Endothelial cell of umbilical vein (primary cell): ENCODE measurements around the gene SLAMF1. TPM values are rescaled to one million over a fixed set of nuclear protein-coding genes. Genes with fewer than 3 reads are reported as not detected.

Experiments used
- BruUV-seq: library from RNA; stranded (reverse); fragments of 400-500 nt; replicated peaks from 2 replicates; lab custom pipeline; 2021; lab: Mats Ljungman, UMichigan
- CTCF ChIA-PET: fragments of 300-600, 350-600 bp; sonication (Branson Sonifier 250); formaldehyde crosslinking; loops from one replicate; lab custom pipeline; 2021; ENCODE audit warnings: antibody characterized with exemption, inconsistent platforms; lab: Charles Lee
- POLR2A ChIA-PET: fragments of 300-600, 350-600 bp; sonication (Branson Sonifier 250); formaldehyde crosslinking; loops from one replicate; lab custom pipeline; 2021; ENCODE audit warnings: antibody characterized with exemption, inconsistent platforms; lab: Charles Lee
- DNase-seq: peaks from one replicate; pipeline ENCODE4 v3.0.0-alpha.2; 2011; ENCODE audit warnings: low read depth, low spot score
- FAIRE-seq: peaks from 2 replicates; lab custom pipeline; 2011; peaks lifted over from hg19 to GRCh38; lab: Jason Lieb, UNC
- H2AFZ ChIP-seq: 2 replicates; pipeline ENCODE4 v1.6.0; 2012; ENCODE audit warnings: low read depth, low read length, control low read depth, inconsistent platforms
- H3K27ac ChIP-seq: 2 replicates; pipeline ENCODE4 v1.5.1; 2011; ENCODE audit warnings: low read depth, mild to moderate bottlenecking, control low read depth, low read length, moderate library complexity; ENCODE audit not compliant: insufficient read depth
- H3K27me3 ChIP-seq, 2 experiments: 2 replicates each; pipeline versions ENCODE4 v1.6.0 to v1.6.1; 2011; ENCODE audit warnings: low read length in 2 of 2, mixed read lengths in 1 of 2; ENCODE audit not compliant: control insufficient read depth in 2 of 2, insufficient read depth in 2 of 2
- H3K36me3 ChIP-seq, 2 experiments: 2 replicates in 1 of 2; 3 replicates in 1 of 2; pipeline ENCODE4 v1.5.1; 2011; ENCODE audit warnings: low read length in 2 of 2, mild to moderate bottlenecking in 1 of 2, moderate library complexity in 1 of 2; ENCODE audit not compliant: control insufficient read depth in 2 of 2, insufficient read depth in 2 of 2; ENCODE audit errors: extremely low read depth in 1 of 2
- H3K4me1 ChIP-seq: 3 replicates; pipeline ENCODE4 v1.5.1; 2011; ENCODE audit warnings: mild to moderate bottlenecking, low read length; ENCODE audit not compliant: control insufficient read depth, insufficient read depth; ENCODE audit errors: extremely low read depth
- H3K4me2 ChIP-seq: 2 replicates; pipeline ENCODE4 v1.6.1; 2011; ENCODE audit warnings: low read length, control low read depth, mixed read lengths; ENCODE audit not compliant: insufficient read depth
- H3K4me3 ChIP-seq, 3 experiments: fragments of 200-600 bp in 1 of 3; sonication (generic), shearing (Covaris generic) in 1 of 3; replicated peaks in 1 of 3; 2 replicates each; pipeline ENCODE4 v1.5.1; 2011 to 2016; ENCODE audit warnings: control low read depth in 3 of 3, low read length in 3 of 3, mild to moderate bottlenecking in 2 of 3, inconsistent platforms in 1 of 3, low read depth in 1 of 3, moderate library complexity in 1 of 3; ENCODE audit not compliant: insufficient read depth in 1 of 3
- H3K79me2 ChIP-seq: 2 replicates; pipeline ENCODE4 v1.6.0; 2012; ENCODE audit warnings: low read length, inconsistent platforms; ENCODE audit not compliant: control insufficient read depth, insufficient read depth
- H3K9ac ChIP-seq: replicated peaks from 2 replicates; pipeline ENCODE3; 2011; ENCODE audit warnings: low read length, control low read depth; ENCODE audit not compliant: insufficient read depth; ENCODE audit errors: extremely low read depth
- H3K9me1 ChIP-seq: replicated peaks from 3 replicates; pipeline ENCODE4 v1.6.0; 2011; ENCODE audit warnings: mild to moderate bottlenecking, low read length; ENCODE audit not compliant: control insufficient read depth, insufficient read depth; ENCODE audit errors: extremely low read depth
- H3K9me3 ChIP-seq: replicated peaks from 2 replicates; pipeline ENCODE4 v1.5.1; 2012; ENCODE audit warnings: low read length, inconsistent platforms; ENCODE audit not compliant: control insufficient read depth, insufficient read depth
- H4K20me1 ChIP-seq: replicated peaks from 2 replicates; pipeline ENCODE3; 2011; ENCODE audit warnings: mild to moderate bottlenecking, low read length; ENCODE audit not compliant: control insufficient read depth, insufficient read depth; ENCODE audit errors: extremely low read depth
- EZH2 ChIP-seq: IDR thresholded peaks from 2 replicates; pipeline ENCODE4 v1.6.1; 2012; ENCODE audit warnings: borderline replicate concordance, low read depth, mild to moderate bottlenecking, moderate library complexity, low read length, inconsistent platforms; ENCODE audit not compliant: severe bottlenecking
- FOS ChIP-seq: IDR thresholded peaks from 2 replicates; pipeline ENCODE4 v1.6.1; 2011; ENCODE audit warnings: mild to moderate bottlenecking, low read length, moderate library complexity, borderline replicate concordance; ENCODE audit not compliant: insufficient read depth
- GATA2 ChIP-seq: IDR thresholded peaks from 2 replicates; pipeline ENCODE4 v1.7.0; 2011; ENCODE audit warnings: low read depth, mild to moderate bottlenecking, moderate library complexity, mixed read lengths, low read length; ENCODE audit not compliant: insufficient read length, insufficient read depth
- JUN ChIP-seq: IDR thresholded peaks from 2 replicates; pipeline ENCODE4 v1.6.1; 2011; ENCODE audit warnings: borderline replicate concordance, low read depth; ENCODE audit not compliant: insufficient read length, insufficient read depth
- MYC ChIP-seq: IDR thresholded peaks from one replicate; pipeline ENCODE4 v1.6.1; 2011; ENCODE audit warnings: mild to moderate bottlenecking, low read depth, low read length
- POLR2A ChIP-seq: IDR thresholded peaks from 2 replicates; pipeline ENCODE4 v1.6.1; 2012; ENCODE audit warnings: low read depth, mild to moderate bottlenecking, control low read depth, low read length
- POLR2AphosphoS5 ChIP-seq: IDR thresholded peaks from 2 replicates; pipeline ENCODE4 v1.6.1; 2012; ENCODE audit warnings: low read depth, mild to moderate bottlenecking, control low read depth, low read length, moderate library complexity; ENCODE audit not compliant: insufficient read depth
- dilution Hi-C: fragments of 300-500 bp; cut with MboI; formaldehyde crosslinking; loops from one replicate; pipeline ENCODE4 v1.15.0; 2019; ENCODE audit warnings: low sequenced_read_pairs; ENCODE audit not compliant: extremely low pct_ligation_motif_present
- intact Hi-C: fragments of 100-400 bp; cut with micrococcal nuclease; formaldehyde crosslinking; loops from one replicate; pipeline ENCODE4 v1.10.0; 2022
- polyA plus RNA-seq, 4 experiments: library from polyadenylated mRNA; depleted of rRNA in 3 of 4; stranded (reverse) in 3 of 4; unstranded in 1 of 4; fragments of >200 nt; gene quantifications; 2 replicates each; pipeline versions ENCODE4 v1.2.1 to v1.2.3, GENCODE V29; 2011 to 2012; ENCODE audit warnings: missing spikeins in 1 of 4
- total RNA-seq: library from RNA; stranded (reverse); gene quantifications from 2 replicates; pipeline ENCODE4 v1.2.3, GENCODE V29; 2021
- TF ChIP-seq, protein P1 (sequence below), 2 donors: IDR thresholded peaks; 1 replicate in 1 of 2; 2 replicates in 1 of 2; pipeline ENCODE4 v1.5.1; 2011; ENCODE audit warnings: low read length in 2 of 2, mild to moderate bottlenecking in 2 of 2, moderate library complexity in 2 of 2, control low read depth in 1 of 2, inconsistent platforms in 1 of 2, low read depth in 1 of 2; ENCODE audit not compliant: insufficient read depth in 1 of 2; ENCODE audit errors: extremely low read depth in 1 of 2
- TF ChIP-seq, protein P2 (sequence below): IDR thresholded peaks from 2 replicates; pipeline ENCODE4 v1.6.1; 2011; ENCODE audit not compliant: insufficient read depth, insufficient read length

Gene SLAMF1
- total and polyA plus RNA-seq, 2 donors (not counting 3 experiments of a cell fraction or from before 2014, with no cell fraction given): not detected

DNA sequence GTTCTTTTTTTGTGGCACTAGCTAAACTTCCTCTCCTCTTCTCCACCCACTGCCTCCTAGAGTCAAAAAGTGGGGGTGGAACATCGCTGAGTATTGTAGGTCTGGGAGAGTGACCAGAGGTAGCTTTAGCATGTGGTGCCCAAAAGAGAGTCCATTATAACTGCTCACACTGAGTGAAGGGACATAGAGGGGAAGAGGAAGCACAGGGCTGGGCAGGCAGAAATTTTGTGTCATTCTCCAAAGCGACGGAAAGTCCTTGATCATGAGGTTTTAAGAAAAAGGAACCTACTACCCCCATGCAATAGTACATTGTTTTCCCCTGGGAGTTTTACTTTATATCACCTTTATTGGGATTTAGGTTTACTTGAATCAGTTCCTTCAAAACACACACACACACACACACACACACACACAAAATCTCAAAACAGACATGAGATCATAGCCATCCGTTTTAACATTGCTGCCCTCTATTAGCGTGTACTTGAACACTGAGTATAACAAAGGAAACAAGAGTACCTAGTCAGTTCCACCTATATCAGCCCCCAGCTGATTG lies 71.7 kb downstream of the SLAMF1 start:
- Histone ChIP-seq H3K4me1 (no peaks in the 10 kb centered on the region), H3K4me3 (no peak overlapping the region), H3K79me2 (no peaks in the 10 kb centered on the region), H4K20me1 (no peaks in the 10 kb centered on the region), H3K27me3 (peaks cover 0 to 3% of the 10 kb centered on the region in 2 experiments), H3K9me1 (no peaks in the 10 kb centered on the region), H2AFZ (no peak overlapping the region), H3K4me2 (no peak overlapping the region), H3K27ac (no peak overlapping the region), H3K36me3 (no peaks in the 10 kb centered on the region), H3K9ac (no peak overlapping the region), H3K9me3 (no peaks in the 10 kb centered on the region)
- DNase-seq (no peak), FAIRE-seq (no peak)
- POLR2A ChIA-PET: no interaction called here
- BruUV-seq: no TSS peak
- intact Hi-C loops (no loop called here), dilution Hi-C loops (no loop called here)
- no peak for TF ChIP-seq GATA2
- TF ChIP-seq POLR2A: no peak
- no peak for TF ChIP-seq POLR2AphosphoS5
- no peak for TF ChIP-seq FOS
- TF ChIP-seq, protein P1, sequence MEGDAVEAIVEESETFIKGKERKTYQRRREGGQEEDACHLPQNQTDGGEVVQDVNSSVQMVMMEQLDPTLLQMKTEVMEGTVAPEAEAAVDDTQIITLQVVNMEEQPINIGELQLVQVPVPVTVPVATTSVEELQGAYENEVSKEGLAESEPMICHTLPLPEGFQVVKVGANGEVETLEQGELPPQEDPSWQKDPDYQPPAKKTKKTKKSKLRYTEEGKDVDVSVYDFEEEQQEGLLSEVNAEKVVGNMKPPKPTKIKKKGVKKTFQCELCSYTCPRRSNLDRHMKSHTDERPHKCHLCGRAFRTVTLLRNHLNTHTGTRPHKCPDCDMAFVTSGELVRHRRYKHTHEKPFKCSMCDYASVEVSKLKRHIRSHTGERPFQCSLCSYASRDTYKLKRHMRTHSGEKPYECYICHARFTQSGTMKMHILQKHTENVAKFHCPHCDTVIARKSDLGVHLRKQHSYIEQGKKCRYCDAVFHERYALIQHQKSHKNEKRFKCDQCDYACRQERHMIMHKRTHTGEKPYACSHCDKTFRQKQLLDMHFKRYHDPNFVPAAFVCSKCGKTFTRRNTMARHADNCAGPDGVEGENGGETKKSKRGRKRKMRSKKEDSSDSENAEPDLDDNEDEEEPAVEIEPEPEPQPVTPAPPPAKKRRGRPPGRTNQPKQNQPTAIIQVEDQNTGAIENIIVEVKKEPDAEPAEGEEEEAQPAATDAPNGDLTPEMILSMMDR (IDR thresholded peaks at IDR 0.05; ENCODE audit: extremely low read depth in 1 of 2, insufficient read depth in 1 of 2, low read depth in 1 of 2, low read length in 2 of 2): no peak
- TF ChIP-seq, protein P2, sequence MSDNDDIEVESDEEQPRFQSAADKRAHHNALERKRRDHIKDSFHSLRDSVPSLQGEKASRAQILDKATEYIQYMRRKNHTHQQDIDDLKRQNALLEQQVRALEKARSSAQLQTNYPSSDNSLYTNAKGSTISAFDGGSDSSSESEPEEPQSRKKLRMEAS: no peak
- TF ChIP-seq JUN: no peak
- no peak for TF ChIP-seq EZH2
- no peak for TF ChIP-seq MYC
- CTCF ChIA-PET: interaction anchor here (0.7 kb wide), 1 partner anchor 9 kb away, joined by 3 read pairs; no protein-coding TSS in a partner anchor
